IPS-15b (cell line): ENCODE measurements around the gene ZNF189.

ENCODE experiments used
- H3K27me3 ChIP-seq: one replicate; pipeline ENCODE4 v1.6.1; 2013; ENCODE audit warnings: low read length; ENCODE audit not compliant: control insufficient read depth, insufficient read depth
- H3K36me3 ChIP-seq: one replicate; pipeline ENCODE4 v1.6.1; 2013; ENCODE audit warnings: low read length; ENCODE audit not compliant: control insufficient read depth, insufficient read depth
- H3K4me1 ChIP-seq: one replicate; pipeline ENCODE4 v1.6.1; 2013; ENCODE audit warnings: mild to moderate bottlenecking, low read length; ENCODE audit not compliant: control insufficient read depth, insufficient read depth
- H3K4me3 ChIP-seq: one replicate; pipeline ENCODE4 v1.5.1; 2013; ENCODE audit warnings: low read depth, low read length
- H3K9ac ChIP-seq: one replicate; pipeline ENCODE4 v1.6.1; 2013; ENCODE audit warnings: low read depth, mild to moderate bottlenecking, low read length
- H3K9me3 ChIP-seq: one replicate; pipeline ENCODE4 v1.6.1; 2013; ENCODE audit warnings: mild to moderate bottlenecking, low read length; ENCODE audit not compliant: control insufficient read depth, insufficient read depth

ZNF189 gene

GRCh38 chr9:101443364-101443771 lies 44.7 kb downstream of the ZNF189 start:
- H3K9me3 ChIP-seq: no peaks in the 10 kb centered on the region
- H3K27me3 ChIP-seq: no peaks in the 10 kb centered on the region
- no peaks in the 10 kb centered on the region for H3K4me1 ChIP-seq
- no peaks in the 10 kb centered on the region for H3K36me3 ChIP-seq
- no peak overlapping the region for H3K4me3 ChIP-seq
- H3K9ac ChIP-seq: no peak overlapping the region

GRCh38 chr9:101445353-101446029 lies 46.8 kb downstream of the ZNF189 start:
- Histone ChIP-seq H3K9me3 (no peaks in the 10 kb centered on the region), H3K9ac (no peak overlapping the region), H3K4me3 (no peak overlapping the region), H3K4me1 (no peaks in the 10 kb centered on the region), H3K36me3 (no peaks in the 10 kb centered on the region), H3K27me3 (no peaks in the 10 kb centered on the region)

DNA sequence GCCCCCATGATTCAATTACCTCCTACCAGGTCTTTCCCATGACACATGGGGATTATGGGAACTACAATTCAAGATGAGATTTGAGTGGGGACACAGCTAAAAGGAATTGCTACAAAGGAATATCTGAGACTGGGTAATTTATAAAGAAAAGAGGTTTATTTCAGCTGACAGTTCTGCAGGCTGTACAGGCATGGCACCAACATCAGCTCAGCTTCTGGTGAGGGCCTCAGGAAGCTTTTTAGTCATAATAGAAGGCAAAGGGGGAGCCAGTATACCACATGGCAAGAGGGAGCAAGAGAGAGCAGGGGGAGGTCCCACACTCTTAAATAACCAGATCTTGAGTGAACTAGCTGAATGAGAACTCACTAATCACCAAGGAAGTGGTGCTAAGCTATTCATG lies 48.1 kb downstream of the ZNF189 start:
- no peaks in the 10 kb centered on the region for H3K9me3 ChIP-seq
- H3K36me3 ChIP-seq: no peaks in the 10 kb centered on the region
- H3K4me1 ChIP-seq: no peaks in the 10 kb centered on the region
- H3K4me3 ChIP-seq: no peak overlapping the region
- no peak overlapping the region for H3K9ac ChIP-seq
- no peaks in the 10 kb centered on the region for H3K27me3 ChIP-seq

GRCh38 chr9:101448680-101449070 lies 50.0 kb downstream of the ZNF189 start:
- Histone ChIP-seq H3K9me3 (no peaks in the 10 kb centered on the region), H3K9ac (no peak overlapping the region), H3K4me3 (no peak overlapping the region), H3K27me3 (no peaks in the 10 kb centered on the region), H3K4me1 (no peaks in the 10 kb centered on the region), H3K36me3 (no peaks in the 10 kb centered on the region)

- H3K27me3 ChIP-seq: no peaks in the 10 kb centered on the region
- H3K4me1 ChIP-seq: no peaks in the 10 kb centered on the region
- H3K4me3 ChIP-seq: peak overlapping the region; percentile 85
- H3K9ac ChIP-seq: peak overlapping the region; percentile 54
- H3K9me3 ChIP-seq: no peaks in the 10 kb centered on the region
- no peaks in the 10 kb centered on the region for H3K36me3 ChIP-seq
Observed at GRCh38 chr9:101449071-101449721, 50.5 kb downstream of the ZNF189 start.

DNA sequence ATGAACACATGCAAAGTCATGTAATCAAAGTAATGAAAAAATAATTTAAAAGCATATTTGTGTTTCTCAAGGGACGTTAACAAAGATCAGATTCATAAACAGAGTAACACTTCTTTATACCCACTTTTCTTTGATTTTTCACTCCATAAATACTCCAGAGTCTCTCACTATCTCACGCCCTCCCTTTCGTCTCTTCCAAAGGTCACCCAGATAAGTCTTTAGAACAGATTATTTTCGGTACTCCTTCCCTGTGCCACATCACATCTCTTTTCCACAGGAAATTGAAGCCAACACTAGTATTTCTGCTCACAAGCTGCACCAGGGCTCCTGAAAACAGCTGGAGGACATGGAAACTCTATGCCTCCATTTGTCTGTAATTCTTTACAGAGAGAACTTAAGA lies 52.3 kb downstream of the ZNF189 start:
- Histone ChIP-seq H3K9ac (no peak overlapping the region), H3K27me3 (no peaks in the 10 kb centered on the region), H3K4me1 (no peaks in the 10 kb centered on the region), H3K4me3 (no peak overlapping the region), H3K9me3 (no peaks in the 10 kb centered on the region), H3K36me3 (no peaks in the 10 kb centered on the region)

- H3K4me3 ChIP-seq: no peak overlapping the region
- no peaks in the 10 kb centered on the region for H3K27me3 ChIP-seq
- no peaks in the 10 kb centered on the region for H3K4me1 ChIP-seq
- H3K36me3 ChIP-seq: no peaks in the 10 kb centered on the region
- no peaks in the 10 kb centered on the region for H3K9me3 ChIP-seq
- H3K9ac ChIP-seq: no peak overlapping the region
Observed at GRCh38 chr9:101451498-101451897, 52.8 kb downstream of the ZNF189 start.

DNA sequence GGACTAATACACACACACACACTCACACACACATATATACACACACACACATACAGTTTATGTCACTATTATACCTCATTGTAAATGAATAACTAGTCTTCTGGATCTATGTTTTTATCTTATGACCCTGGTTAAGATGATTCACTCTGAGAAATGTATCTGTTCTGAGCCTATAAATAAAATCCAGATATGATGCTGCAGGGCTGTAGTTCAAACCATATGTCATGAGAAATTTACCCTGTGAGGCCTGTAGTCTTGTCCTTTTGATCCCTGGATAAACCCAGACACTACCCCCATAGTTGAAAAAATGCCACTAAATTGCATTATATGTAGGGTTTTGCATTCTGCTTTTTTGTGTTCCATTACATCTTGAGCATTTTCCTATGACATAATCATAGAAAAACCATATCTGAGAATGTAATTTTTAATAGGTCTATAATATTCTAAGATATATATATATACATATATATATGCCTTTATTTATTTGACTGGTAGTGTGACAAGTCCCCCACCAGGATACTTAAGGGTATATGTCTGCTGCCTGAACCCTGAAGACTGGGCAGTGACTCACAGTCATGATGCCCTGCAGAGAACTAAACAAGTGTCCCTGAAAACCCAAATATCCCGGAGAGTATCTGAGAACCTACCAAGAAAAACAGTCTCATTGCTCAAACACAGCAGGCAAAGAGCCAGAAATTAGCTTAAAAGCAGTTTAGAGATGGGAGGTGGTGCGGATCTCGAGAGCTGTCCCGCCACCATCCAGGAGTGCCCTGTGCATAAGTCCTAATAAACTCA lies 55.3 kb downstream of the ZNF189 start:
- Histone ChIP-seq H3K9ac (no peak overlapping the region), H3K9me3 (no peaks in the 10 kb centered on the region), H3K4me1 (peaks cover 12% of the 10 kb centered on the region), H3K36me3 (no peaks in the 10 kb centered on the region), H3K27me3 (no peaks in the 10 kb centered on the region), H3K4me3 (no peak overlapping the region)

GRCh38 chr9:101455656-101456240 lies 57.1 kb downstream of the ZNF189 start:
- no peaks in the 10 kb centered on the region for H3K9me3 ChIP-seq
- no peak overlapping the region for H3K4me3 ChIP-seq
- no peak overlapping the region for H3K9ac ChIP-seq
- peaks cover 12% of the 10 kb centered on the region for H3K4me1 ChIP-seq
- H3K36me3 ChIP-seq: no peaks in the 10 kb centered on the region
- no peaks in the 10 kb centered on the region for H3K27me3 ChIP-seq

DNA sequence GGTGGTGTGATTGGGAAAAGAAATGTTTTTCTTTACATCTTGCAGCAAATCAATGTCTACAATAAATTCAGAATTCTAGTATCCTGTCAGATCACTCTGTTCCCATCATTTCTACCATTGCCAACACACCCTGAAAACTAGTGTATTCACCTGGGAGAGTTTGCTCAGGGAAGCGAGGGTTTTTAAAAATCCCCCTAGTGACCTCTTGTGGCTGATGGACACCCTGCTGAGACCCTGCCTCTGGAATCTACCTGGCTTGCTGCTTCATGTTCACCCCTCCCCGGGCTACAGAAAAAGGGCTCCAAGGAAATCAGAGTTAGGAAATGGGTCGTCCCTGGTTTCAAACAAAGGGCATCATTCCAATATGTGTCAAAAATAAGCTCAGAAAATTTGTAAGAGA lies 58.4 kb downstream of the ZNF189 start:
- no peaks in the 10 kb centered on the region for H3K9me3 ChIP-seq
- H3K4me3 ChIP-seq: no peak overlapping the region
- H3K4me1 ChIP-seq: peaks cover 15% of the 10 kb centered on the region
- H3K27me3 ChIP-seq: no peaks in the 10 kb centered on the region
- H3K9ac ChIP-seq: no peak overlapping the region
- H3K36me3 ChIP-seq: no peaks in the 10 kb centered on the region

- no peak overlapping the region for H3K9ac ChIP-seq
- H3K27me3 ChIP-seq: no peaks in the 10 kb centered on the region
- H3K4me1 ChIP-seq: peaks cover 19% of the 10 kb centered on the region
- H3K4me3 ChIP-seq: no peak overlapping the region
- H3K36me3 ChIP-seq: no peaks in the 10 kb centered on the region
- H3K9me3 ChIP-seq: no peaks in the 10 kb centered on the region
Observed at GRCh38 chr9:101458963-101459631, 60.4 kb downstream of the ZNF189 start.
